ENCODE measurements around the gene AMFR. TPM values are rescaled to one million over a fixed set of nuclear protein-coding genes. Genes with fewer than 3 reads are reported as not detected.

Gene AMFR
- total RNA-seq (100 to 1,000 TPM; 122 to 239 TPM), polyA plus RNA-seq (ENCODE audit: insufficient read length in 2 of 2) (100 to 1,000 TPM; 124 to 133 TPM)
- long read RNA-seq, donor 1, transcript AMFR-208 (1 exons, 1,844 nt) = minor isoform, 7 of 27 reads
- long read RNA-seq, donor 1, transcript AMFR-201 (14 exons, 3,600 nt) = major isoform, 19 of 27 reads
- long read RNA-seq, donor 1, partial matches to known transcripts = 0 of 27 reads
- long read RNA-seq, donor 1, other reads (novel, unspliced or antisense) = 0 of 27 reads
- long read RNA-seq, donor 2, transcript AMFR-201 (14 exons, 3,600 nt) = major isoform, 6 of 16 reads
- long read RNA-seq, donor 2, partial matches to known transcripts = 8 of 16 reads
- long read RNA-seq, donor 2, other reads (novel, unspliced or antisense) = 0 of 16 reads
- long read RNA-seq, donor 3, transcript AMFR-201 (14 exons, 3,600 nt) = major isoform, 8 of 23 reads
- long read RNA-seq, donor 3, transcript AMFR-208 (1 exons, 1,844 nt) = minor isoform, 5 of 23 reads
- long read RNA-seq, donor 3, partial matches to known transcripts = 10 of 23 reads
- long read RNA-seq, donor 3, other reads (novel, unspliced or antisense) = 0 of 23 reads
- long read RNA-seq, donor 4, transcript AMFR-201 (14 exons, 3,600 nt) = major isoform, 5 of 10 reads
- long read RNA-seq, donor 4, transcript AMFR-208 (1 exons, 1,844 nt) = major isoform, 5 of 10 reads
- long read RNA-seq, donor 4, partial matches to known transcripts = 0 of 10 reads
- long read RNA-seq, donor 4, other reads (novel, unspliced or antisense) = 0 of 10 reads

GRCh38 chr16:56425439-56425832, at the start of gene AMFR:
TSS of gene AMFR (minus strand) at chr16:56425545. CDS start at chr16:56425327, 218 bp downstream.
- Histone ChIP-seq H3K4me3 (ENCODE audit: low read depth, low read length) (peak within 1 kb of the TSS; percentile 40), H3K27ac (ENCODE audit: low read depth, low read length) (peak within 1 kb of the TSS; percentile 19), H3K9me3 (ENCODE audit: control insufficient read depth, insufficient read depth, low read length) (no peaks in the 10 kb centered on the region), H3K27me3 (ENCODE audit: control insufficient read depth, insufficient read depth, low read length) (no peaks in the 10 kb centered on the region), H3K4me1 (ENCODE audit: control insufficient read depth, insufficient read depth, low read length) (peaks cover 4% of the 10 kb centered on the region), H3K36me3 (ENCODE audit: control insufficient read depth, insufficient read depth, low read length) (no peaks in the 10 kb centered on the region)
- WGBS (ENCODE audit: insufficient coverage) = under 1% methylated on average over 56 of the region's 57 CpGs
- peak in 3 of 6 donors; percentile 35 to 89 (median 75) for DNase-seq (ENCODE audit: low read depth in 4 of 6, low spot score in 6 of 6)

GRCh38 chr16:56470666-56471065, 45.3 kb upstream of the AMFR start:
- WGBS (ENCODE audit: insufficient coverage) = no CpG with 5 or more reads among the region's 1 CpG
- H3K36me3 ChIP-seq (ENCODE audit: control insufficient read depth, insufficient read depth, low read length) = peaks cover 50% of the 10 kb centered on the region
- H3K27ac ChIP-seq (ENCODE audit: low read depth, low read length) = no peak overlapping the region
- H3K4me1 ChIP-seq (ENCODE audit: control insufficient read depth, insufficient read depth, low read length) = no peaks in the 10 kb centered on the region
- no peaks in the 10 kb centered on the region for H3K27me3 ChIP-seq (ENCODE audit: control insufficient read depth, insufficient read depth, low read length)
- no peak overlapping the region for H3K4me3 ChIP-seq (ENCODE audit: low read depth, low read length)
- H3K9me3 ChIP-seq (ENCODE audit: control insufficient read depth, insufficient read depth, low read length) = no peaks in the 10 kb centered on the region
- no peak for DNase-seq (ENCODE audit: low read depth in 4 of 6, low spot score in 6 of 6)

- Histone ChIP-seq H3K27ac (ENCODE audit: low read depth, low read length) (no peak overlapping the region), H3K4me3 (ENCODE audit: low read depth, low read length) (no peak overlapping the region), H3K9me3 (ENCODE audit: control insufficient read depth, insufficient read depth, low read length) (no peaks in the 10 kb centered on the region), H3K36me3 (ENCODE audit: control insufficient read depth, insufficient read depth, low read length) (peaks cover 51% of the 10 kb centered on the region), H3K4me1 (ENCODE audit: control insufficient read depth, insufficient read depth, low read length) (no peaks in the 10 kb centered on the region), H3K27me3 (ENCODE audit: control insufficient read depth, insufficient read depth, low read length) (no peaks in the 10 kb centered on the region)
- DNase-seq (ENCODE audit: low read depth in 4 of 6, low spot score in 6 of 6) = no peak
- WGBS (ENCODE audit: insufficient coverage) = 100% methylated on average over 1 of the region's 3 CpGs
These were observed 44.9 kb upstream of the AMFR start for GRCh38 chr16:56470232-56470631.

GRCh38 chr16:56469748-56470147, 44.4 kb upstream of the AMFR start:
- H3K4me3 ChIP-seq (ENCODE audit: low read depth, low read length) = no peak overlapping the region
- H3K36me3 ChIP-seq (ENCODE audit: control insufficient read depth, insufficient read depth, low read length) = peaks cover 55% of the 10 kb centered on the region
- WGBS (ENCODE audit: insufficient coverage) = 94% methylated on average over 2 of the region's 7 CpGs
- no peaks in the 10 kb centered on the region for H3K9me3 ChIP-seq (ENCODE audit: control insufficient read depth, insufficient read depth, low read length)
- DNase-seq (ENCODE audit: low read depth in 4 of 6, low spot score in 6 of 6) = no peak
- no peaks in the 10 kb centered on the region for H3K27me3 ChIP-seq (ENCODE audit: control insufficient read depth, insufficient read depth, low read length)
- H3K4me1 ChIP-seq (ENCODE audit: control insufficient read depth, insufficient read depth, low read length) = no peaks in the 10 kb centered on the region
- no peak overlapping the region for H3K27ac ChIP-seq (ENCODE audit: low read depth, low read length)

- H3K4me1 ChIP-seq (ENCODE audit: control insufficient read depth, insufficient read depth, low read length) = no peaks in the 10 kb centered on the region
- no peak overlapping the region for H3K27ac ChIP-seq (ENCODE audit: low read depth, low read length)
- DNase-seq (ENCODE audit: low read depth in 4 of 6, low spot score in 6 of 6) = no peak
- H3K4me3 ChIP-seq (ENCODE audit: low read depth, low read length) = no peak overlapping the region
- no peaks in the 10 kb centered on the region for H3K9me3 ChIP-seq (ENCODE audit: control insufficient read depth, insufficient read depth, low read length)
- H3K27me3 ChIP-seq (ENCODE audit: control insufficient read depth, insufficient read depth, low read length) = no peaks in the 10 kb centered on the region
- H3K36me3 ChIP-seq (ENCODE audit: control insufficient read depth, insufficient read depth, low read length) = peaks cover 49% of the 10 kb centered on the region
These were observed 43.5 kb upstream of the AMFR start for GRCh38 chr16:56468800-56469199.

- no peaks in the 10 kb centered on the region for H3K9me3 ChIP-seq (ENCODE audit: control insufficient read depth, insufficient read depth, low read length)
- no peaks in the 10 kb centered on the region for H3K27me3 ChIP-seq (ENCODE audit: control insufficient read depth, insufficient read depth, low read length)
- no peak for DNase-seq (ENCODE audit: low read depth in 4 of 6, low spot score in 6 of 6)
- peaks cover 40% of the 10 kb centered on the region for H3K36me3 ChIP-seq (ENCODE audit: control insufficient read depth, insufficient read depth, low read length)
- H3K4me3 ChIP-seq (ENCODE audit: low read depth, low read length) = no peak overlapping the region
- no CpG with 5 or more reads among the region's 2 CpGs for WGBS (ENCODE audit: insufficient coverage)
- H3K4me1 ChIP-seq (ENCODE audit: control insufficient read depth, insufficient read depth, low read length) = no peaks in the 10 kb centered on the region
- H3K27ac ChIP-seq (ENCODE audit: low read depth, low read length) = no peak overlapping the region
These were observed 41.0 kb upstream of the AMFR start for GRCh38 chr16:56466344-56466743.

- 100% methylated on average over 2 of the region's 6 CpGs for WGBS (ENCODE audit: insufficient coverage)
- Histone ChIP-seq H3K4me1 (ENCODE audit: control insufficient read depth, insufficient read depth, low read length) (no peaks in the 10 kb centered on the region), H3K27ac (ENCODE audit: low read depth, low read length) (no peak overlapping the region), H3K36me3 (ENCODE audit: control insufficient read depth, insufficient read depth, low read length) (peaks cover 22% of the 10 kb centered on the region), H3K9me3 (ENCODE audit: control insufficient read depth, insufficient read depth, low read length) (no peaks in the 10 kb centered on the region), H3K27me3 (ENCODE audit: control insufficient read depth, insufficient read depth, low read length) (no peaks in the 10 kb centered on the region), H3K4me3 (ENCODE audit: low read depth, low read length) (no peak overlapping the region)
- no peak for DNase-seq (ENCODE audit: low read depth in 4 of 6, low spot score in 6 of 6)
These were observed 37.8 kb upstream of the AMFR start for GRCh38 chr16:56463153-56463552.

GRCh38 chr16:56462064-56462796, 36.9 kb upstream of the AMFR start:
- Histone ChIP-seq H3K36me3 (ENCODE audit: control insufficient read depth, insufficient read depth, low read length) (peaks cover 18% of the 10 kb centered on the region), H3K27me3 (ENCODE audit: control insufficient read depth, insufficient read depth, low read length) (no peaks in the 10 kb centered on the region), H3K27ac (ENCODE audit: low read depth, low read length) (no peak overlapping the region), H3K4me1 (ENCODE audit: control insufficient read depth, insufficient read depth, low read length) (no peaks in the 10 kb centered on the region), H3K4me3 (ENCODE audit: low read depth, low read length) (no peak overlapping the region), H3K9me3 (ENCODE audit: control insufficient read depth, insufficient read depth, low read length) (no peaks in the 10 kb centered on the region)
- 83% methylated on average over 1 of the region's 3 CpGs for WGBS (ENCODE audit: insufficient coverage)
- no peak for DNase-seq (ENCODE audit: low read depth in 4 of 6, low spot score in 6 of 6)

- Histone ChIP-seq H3K27me3 (ENCODE audit: control insufficient read depth, insufficient read depth, low read length) (no peaks in the 10 kb centered on the region), H3K4me1 (ENCODE audit: control insufficient read depth, insufficient read depth, low read length) (no peaks in the 10 kb centered on the region), H3K36me3 (ENCODE audit: control insufficient read depth, insufficient read depth, low read length) (peaks cover 12% of the 10 kb centered on the region), H3K4me3 (ENCODE audit: low read depth, low read length) (no peak overlapping the region), H3K9me3 (ENCODE audit: control insufficient read depth, insufficient read depth, low read length) (no peaks in the 10 kb centered on the region), H3K27ac (ENCODE audit: low read depth, low read length) (no peak overlapping the region)
- DNase-seq (ENCODE audit: low read depth in 4 of 6, low spot score in 6 of 6) = peak in 3 of 6 donors; percentile 7 to 88 (median 63)
- WGBS (ENCODE audit: insufficient coverage) = no CpG with 5 or more reads among the region's 2 CpGs
These were observed 34.8 kb upstream of the AMFR start for GRCh38 chr16:56460101-56460500.
